ENCODE results near the gene PCDHB6.
"Not testable (repeated sequence)": the region's sequence is repeated elsewhere in the genome, so short reads cannot be mapped to it uniquely, and the experiment has no call there.

The PCDHB6 gene

DNA sequence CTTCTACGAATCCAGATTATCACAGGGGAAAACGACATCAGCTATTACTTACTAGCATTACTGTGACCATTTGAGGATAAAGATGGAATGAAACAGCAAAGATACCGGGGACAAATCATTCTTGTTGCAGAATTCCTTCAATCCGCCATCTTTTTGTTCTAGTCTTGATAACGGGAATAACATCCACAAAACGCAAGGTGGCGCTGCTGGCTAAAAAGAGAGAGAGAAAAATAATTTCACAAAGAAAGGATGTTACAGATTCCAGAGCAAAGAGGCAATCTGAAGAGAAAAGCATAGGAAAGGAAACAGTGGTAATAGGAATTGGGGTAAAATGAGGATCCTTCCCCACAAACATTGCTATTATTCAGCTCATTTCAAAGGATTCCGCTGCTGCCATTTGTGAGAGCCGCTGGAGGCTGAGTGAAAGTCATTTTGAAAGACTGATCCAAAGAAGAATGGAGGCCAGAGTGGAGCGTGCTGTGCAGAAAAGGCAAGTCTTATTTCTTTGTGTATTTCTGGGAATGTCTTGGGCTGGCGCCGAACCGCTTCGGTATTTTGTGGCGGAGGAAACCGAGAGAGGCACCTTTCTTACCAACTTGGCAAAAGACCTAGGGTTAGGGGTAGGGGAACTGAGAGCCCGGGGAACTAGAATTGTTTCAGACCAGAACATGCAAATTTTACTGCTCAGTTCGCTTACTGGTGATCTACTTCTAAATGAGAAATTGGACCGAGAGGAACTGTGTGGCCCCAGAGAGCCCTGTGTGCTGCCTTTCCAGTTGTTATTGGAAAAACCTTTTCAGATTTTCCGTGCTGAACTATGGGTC is 22.7 kb downstream of the PCDHB6 start, which contains the start of gene PCDHB7:
Gene PCDHB7 (plus strand): TSS at position 264 of the 824 bp plus-strand sequence. CDS start 192 bp downstream, at position 456.
- no peak for DNase-seq

- not testable (repeated sequence) for DNase-seq
Observed at GRCh38 chr5:141174291-141175104, 24.6 kb downstream of the PCDHB6 start.

GRCh38 chr5:141175933-141176332 is 26.1 kb downstream of the PCDHB6 start:
- no peak for DNase-seq

GRCh38 chr5:141177577-141178191 is 27.8 kb downstream of the PCDHB6 start, which contains the start of gene PCDHB8:
Gene PCDHB8, plus strand, starts transcription at chr5:141177790. Its CDS starts 245 bp downstream, at chr5:141178035.
- DNase-seq, result not testable (repeated sequence)

- not testable (repeated sequence) for DNase-seq
Observed at GRCh38 chr5:141179371-141179770, 29.5 kb downstream of the PCDHB6 start.

GRCh38 chr5:141179876-141180275 is 30.0 kb downstream of the PCDHB6 start:
- DNase-seq, result not testable (repeated sequence)

GRCh38 chr5:141180313-141180712 is 30.5 kb downstream of the PCDHB6 start:
- DNase-seq, result no peak

GRCh38 chr5:141182248-141182647 is 32.4 kb downstream of the PCDHB6 start, which contains the start of gene PCDHB16:
Gene PCDHB16, plus strand, starts transcription at chr5:141182387. Its CDS starts 173 bp downstream, at chr5:141182560.
- no peak for DNase-seq

- not testable (repeated sequence) for DNase-seq
Observed at GRCh38 chr5:141184117-141184855, 34.4 kb downstream of the PCDHB6 start.

DNA sequence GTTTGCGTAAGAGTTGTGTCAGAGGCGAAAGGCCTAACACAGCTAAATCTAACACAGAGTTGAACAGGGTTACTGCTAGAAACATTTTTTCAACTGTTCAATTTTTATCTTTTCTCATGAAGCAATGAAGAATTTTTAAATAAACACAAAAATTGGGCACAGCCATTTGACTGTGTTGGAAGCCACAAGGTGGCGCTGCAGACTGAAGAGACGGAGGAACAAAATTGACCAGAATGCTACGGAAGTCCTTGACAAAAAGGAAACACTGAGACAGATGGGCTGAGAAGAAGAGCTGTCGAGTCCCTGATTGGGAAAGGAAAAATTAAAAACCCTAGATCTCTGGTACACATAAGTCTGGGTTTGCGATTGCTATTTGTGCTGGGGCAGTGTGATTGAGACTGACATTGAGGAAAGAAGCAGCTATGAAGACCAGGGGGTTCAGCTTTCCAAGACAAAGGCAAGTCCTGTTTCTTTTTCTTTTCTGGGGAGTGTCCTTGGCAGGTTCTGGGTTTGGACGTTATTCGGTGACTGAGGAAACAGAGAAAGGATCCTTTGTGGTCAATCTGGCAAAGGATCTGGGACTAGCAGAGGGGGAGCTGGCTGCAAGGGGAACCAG is 37.1 kb downstream of the PCDHB6 start, which contains the start of gene PCDHB9:
Gene PCDHB9 (plus strand): TSS at position 265 of the 616 bp plus-strand sequence. CDS start 158 bp downstream, at position 423.
- DNase-seq, result no peak

DNA sequence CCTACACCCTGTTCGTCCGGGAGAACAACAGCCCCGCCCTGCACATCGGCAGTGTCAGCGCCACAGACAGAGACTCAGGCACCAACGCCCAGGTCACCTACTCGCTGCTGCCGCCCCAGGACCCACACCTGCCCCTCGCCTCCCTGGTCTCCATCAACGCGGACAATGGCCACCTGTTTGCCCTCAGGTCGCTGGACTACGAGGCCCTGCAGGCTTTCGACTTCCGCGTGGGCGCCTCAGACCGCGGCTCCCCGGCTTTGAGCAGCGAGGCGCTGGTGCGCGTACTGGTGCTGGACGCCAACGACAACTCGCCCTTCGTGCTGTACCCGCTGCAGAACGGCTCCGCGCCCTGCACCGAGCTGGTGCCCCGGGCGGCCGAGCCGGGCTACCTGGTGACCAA is 38.8 kb downstream of the PCDHB6 start:
- DNase-seq, result not testable (repeated sequence)

DNA sequence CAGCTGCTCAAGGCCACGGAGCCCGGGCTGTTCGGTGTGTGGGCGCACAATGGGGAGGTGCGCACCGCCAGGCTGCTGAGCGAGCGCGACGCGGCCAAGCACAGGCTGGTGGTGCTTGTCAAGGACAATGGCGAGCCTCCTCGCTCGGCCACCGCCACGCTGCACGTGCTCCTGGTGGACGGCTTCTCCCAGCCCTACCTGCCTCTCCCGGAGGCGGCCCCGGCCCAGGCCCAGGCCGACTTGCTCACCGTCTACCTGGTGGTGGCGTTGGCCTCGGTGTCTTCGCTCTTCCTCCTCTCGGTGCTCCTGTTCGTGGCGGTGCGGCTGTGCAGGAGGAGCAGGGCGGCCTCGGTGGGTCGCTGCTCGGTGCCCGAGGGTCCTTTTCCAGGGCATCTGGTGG is 39.3 kb downstream of the PCDHB6 start:
- DNase-seq, result not testable (repeated sequence)

- no peak for DNase-seq
Observed at GRCh38 chr5:141192110-141192725, 42.4 kb downstream of the PCDHB6 start, which contains the start of gene PCDHB10. Gene PCDHB10, plus strand, starts transcription at chr5:141192353. Its CDS starts 200 bp downstream, at chr5:141192553.

DNA sequence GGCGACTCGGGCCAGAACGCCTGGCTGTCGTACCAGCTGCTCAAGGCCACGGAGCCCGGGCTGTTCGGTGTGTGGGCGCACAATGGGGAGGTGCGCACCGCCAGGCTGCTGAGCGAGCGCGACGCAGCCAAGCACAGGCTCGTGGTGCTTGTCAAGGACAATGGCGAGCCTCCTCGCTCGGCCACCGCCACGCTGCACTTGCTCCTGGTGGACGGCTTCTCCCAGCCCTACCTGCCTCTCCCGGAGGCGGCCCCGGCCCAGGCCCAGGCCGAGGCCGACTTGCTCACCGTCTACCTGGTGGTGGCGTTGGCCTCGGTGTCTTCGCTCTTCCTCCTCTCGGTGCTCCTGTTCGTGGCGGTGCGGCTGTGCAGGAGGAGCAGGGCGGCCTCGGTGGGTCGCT is 44.5 kb downstream of the PCDHB6 start:
- DNase-seq, result not testable (repeated sequence)

DNA sequence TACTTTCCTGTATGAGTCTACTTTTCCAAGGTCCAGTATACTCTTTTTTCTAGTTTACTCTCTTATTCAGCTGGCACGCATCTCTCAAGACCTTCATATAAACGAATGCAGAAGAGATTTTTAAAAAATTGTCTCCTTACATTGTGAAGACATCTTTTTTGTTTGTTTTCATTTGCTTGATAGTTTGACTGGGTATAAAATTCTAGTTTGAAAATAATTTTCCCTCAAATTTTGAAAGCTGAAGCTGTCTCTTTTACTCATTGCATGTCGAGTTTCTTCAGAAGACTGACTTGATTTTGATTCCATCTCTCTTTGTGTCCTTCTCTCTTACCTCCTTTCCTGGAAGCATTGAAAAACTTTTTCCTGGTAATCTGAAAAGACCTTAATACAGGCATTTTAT is 46.5 kb downstream of the PCDHB6 start:
- no peak for DNase-seq

GRCh38 chr5:141199359-141200235 is 49.7 kb downstream of the PCDHB6 start, which contains the start of gene PCDHB11:
Gene PCDHB11, plus strand, starts transcription at chr5:141199627. Its CDS starts 148 bp downstream, at chr5:141199775.
- DNase-seq, result no peak

- DNase-seq, result not testable (repeated sequence)
Observed at GRCh38 chr5:141201126-141201525, 51.3 kb downstream of the PCDHB6 start.

GRCh38 chr5:141201646-141202045 is 51.8 kb downstream of the PCDHB6 start:
- DNase-seq, result not testable (repeated sequence)

All from activated CD8-positive, alpha-beta memory T cell treated with anti-CD3 and anti-CD28 coated beads, Interleukin-2, amount 50 U/mL, for 4 hours (primary cell).